Inflammatory macrophage treated with lipopolysaccharide for 4 hours (primary cell): ENCODE data around the gene AMFR.
A peak's percentile ranks its signal among the peaks of the same experiment; 100 is the strongest.
"Not testable (repeated sequence)": the region's sequence is repeated elsewhere in the genome, so short reads cannot be mapped to it uniquely, and the experiment has no call there.

Experiments used
- DNase-seq: peaks from one replicate; pipeline ENCODE4 v3.0.0-alpha.2; 2020

AMFR gene

DNA sequence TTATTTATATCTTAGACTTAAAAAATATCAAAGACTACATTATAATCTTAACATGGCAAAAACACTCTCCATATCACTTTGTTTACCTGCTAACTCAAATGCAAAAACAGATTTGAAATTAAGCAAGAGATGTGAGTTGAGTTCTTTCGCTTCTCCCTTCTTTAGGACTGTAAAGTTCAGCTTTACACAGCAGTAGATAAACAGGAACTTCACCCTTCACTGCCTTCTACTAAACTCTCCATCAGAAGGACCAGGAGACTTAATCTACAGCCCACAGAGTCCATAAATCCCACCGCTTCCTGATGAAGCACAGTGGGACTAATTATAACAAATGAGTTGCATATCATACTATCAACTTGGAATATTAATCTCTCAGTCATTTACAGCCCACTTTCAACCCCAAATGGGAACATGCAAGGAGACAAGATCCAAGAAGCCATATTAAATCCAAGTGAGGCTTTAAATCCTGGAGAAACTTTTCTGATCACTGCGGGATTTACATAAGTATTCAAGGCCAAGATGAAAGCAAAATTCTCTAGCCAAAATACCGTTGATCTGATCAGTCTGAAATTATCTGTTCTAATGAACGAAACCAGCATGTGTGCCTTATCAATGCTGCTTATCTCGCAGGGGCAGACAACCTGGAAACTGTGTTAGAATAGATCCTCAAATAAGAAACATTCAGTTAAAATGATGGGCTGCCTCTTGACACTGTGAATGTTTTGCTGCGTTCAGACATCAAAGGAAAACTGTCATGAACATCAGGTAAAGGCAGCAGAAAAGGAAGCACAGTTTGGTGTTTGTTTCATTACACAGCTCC lies 1.6 kb downstream of the AMFR start:
- DNase-seq, result peak; percentile 72

DNA sequence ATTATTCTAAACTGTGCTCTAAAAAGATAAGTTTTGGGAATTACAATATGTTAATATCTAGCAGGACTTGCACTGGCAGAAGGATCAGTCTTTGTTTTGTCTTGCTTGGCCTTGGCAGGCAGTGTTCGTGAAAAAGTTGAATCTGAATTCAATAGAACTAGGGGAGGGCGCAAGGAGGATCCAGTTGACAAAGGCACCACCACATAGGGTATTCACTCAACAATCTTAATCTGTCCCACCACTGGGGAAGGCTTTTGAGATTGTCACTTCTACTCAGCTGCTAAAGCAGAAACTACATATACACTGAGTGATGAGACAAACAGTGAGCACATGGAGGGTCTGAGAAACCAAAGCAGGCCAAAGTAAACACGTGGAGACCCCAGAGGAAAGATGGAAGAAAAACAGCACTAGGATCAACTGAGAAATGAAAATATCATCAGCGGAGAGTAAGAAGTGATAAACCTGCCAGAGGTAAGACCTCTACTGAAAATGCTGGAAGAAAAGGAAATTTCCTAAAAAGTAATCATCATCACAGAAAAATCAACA lies 2.4 kb downstream of the AMFR start:
- no peak for DNase-seq

DNA sequence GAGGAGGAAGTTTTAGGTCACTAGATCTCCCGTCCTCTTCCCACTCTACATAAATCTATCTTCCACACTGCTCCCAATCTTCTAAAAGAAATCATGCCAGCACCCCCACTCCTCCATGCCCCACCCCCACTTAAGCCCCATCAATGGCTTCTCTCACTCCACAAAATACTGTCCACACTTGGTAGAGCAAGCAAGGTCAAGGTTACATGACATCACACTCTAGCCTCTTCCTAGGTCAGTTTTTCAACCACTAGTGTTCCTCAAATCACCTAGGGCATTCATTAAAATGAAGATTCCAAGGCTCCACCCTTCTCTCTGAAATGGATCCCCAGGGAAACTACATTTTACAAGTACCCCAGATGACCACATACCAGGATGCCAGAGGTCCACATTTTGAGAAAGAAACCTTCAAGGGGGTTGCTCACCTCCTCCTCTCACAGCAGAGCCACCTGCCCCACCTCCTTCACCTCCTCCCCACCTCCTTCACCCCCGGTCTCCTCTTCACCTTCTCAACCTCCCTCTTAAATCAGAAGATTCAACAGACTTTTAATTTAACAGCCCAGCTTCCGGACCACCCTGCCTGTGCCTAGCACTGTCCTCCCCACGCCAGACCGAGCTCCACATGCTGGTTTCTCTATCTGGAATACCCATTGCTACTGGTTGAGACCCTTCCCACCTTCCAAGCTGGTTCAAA lies 3.2 kb downstream of the AMFR start:
- no peak for DNase-seq

- DNase-seq, result peak; percentile 63
Measured at GRCh38 chr16:56421313-56421712, 4.0 kb downstream of the AMFR start.

- no peak for DNase-seq
Measured at GRCh38 chr16:56420613-56421012, 4.7 kb downstream of the AMFR start.

DNA sequence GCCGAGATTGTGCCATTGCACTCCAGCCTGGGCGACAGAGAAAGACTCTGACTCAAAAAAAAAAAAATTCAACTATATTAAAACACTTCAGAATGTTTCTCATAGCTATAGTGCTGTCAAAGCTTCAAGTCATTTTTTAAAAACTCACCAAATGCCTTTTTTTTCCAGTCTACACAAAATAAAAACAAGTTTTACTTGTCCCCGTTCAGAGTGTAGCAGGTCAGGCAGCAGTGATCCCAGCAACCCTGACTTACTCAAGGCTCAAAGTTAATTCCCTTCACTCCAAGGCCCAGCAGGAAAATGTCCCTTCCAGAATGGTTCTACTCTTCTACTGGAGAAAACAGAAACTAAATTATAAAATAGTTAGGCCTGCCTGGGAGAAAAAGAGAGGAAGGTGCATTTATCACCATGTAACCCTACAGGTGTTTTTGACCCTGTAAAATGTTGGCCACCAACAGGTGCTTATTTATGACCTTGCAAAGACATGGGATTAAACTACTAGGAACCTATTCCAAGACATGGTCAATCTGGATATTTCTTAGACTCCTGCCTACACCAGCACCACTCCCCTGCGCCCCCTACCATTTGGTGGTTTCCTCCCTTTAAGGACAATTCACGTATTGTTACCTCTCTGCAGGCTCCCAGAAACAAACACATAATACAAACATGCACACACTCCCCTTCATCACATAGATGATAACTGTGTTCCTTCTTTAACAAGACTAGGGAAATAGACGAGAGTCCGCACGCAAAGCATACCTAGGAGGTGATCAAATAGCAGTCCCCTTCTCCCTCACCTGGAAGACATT lies 5.4 kb downstream of the AMFR start:
- DNase-seq, result no peak

DNA sequence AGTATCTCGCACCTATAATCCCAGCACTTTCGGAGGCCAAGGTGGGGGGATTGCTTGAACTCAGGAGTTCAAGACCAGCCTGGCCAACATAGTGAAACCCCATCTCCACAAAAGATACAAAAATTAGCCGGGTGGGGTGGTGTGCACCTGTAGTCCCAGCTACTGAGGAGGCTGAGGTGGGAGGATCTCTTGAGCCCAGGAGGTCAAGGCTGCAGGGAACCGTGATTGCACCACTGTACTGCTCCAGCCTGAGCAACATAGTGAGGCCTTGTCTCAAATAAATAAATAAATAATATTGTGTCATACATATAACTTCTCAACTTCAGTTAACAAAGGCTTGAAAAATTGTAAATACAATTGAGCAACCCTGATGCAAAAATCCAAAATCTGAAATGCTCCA lies 8.2 kb downstream of the AMFR start:
- no peak for DNase-seq

- DNase-seq, result peak; percentile 72
Measured at GRCh38 chr16:56415875-56416274, 9.5 kb downstream of the AMFR start.

- DNase-seq, result no peak
Measured at GRCh38 chr16:56414366-56414765, 11.0 kb downstream of the AMFR start.

- peak; percentile 45 for DNase-seq
Measured at GRCh38 chr16:56413381-56413780, 12.0 kb downstream of the AMFR start.

DNA sequence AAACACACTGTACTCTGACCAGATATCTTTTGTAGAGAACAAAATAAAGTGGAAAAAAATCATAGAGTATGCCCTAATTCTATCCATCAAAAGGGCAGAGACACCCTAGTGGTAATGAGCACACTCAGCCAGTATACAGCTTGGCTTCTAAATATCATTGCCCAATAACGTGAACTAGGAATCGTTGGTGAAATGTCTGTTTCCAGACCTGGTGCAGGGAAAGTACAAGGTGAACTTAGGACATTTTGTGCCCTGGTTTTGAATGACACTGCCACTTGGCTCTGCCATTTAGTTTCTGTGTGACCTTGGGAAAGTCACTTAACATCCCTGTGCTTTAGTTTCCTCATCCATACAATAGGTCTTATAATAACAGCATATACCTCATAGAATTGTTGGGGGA lies 13.7 kb downstream of the AMFR start:
- no peak for DNase-seq

DNA sequence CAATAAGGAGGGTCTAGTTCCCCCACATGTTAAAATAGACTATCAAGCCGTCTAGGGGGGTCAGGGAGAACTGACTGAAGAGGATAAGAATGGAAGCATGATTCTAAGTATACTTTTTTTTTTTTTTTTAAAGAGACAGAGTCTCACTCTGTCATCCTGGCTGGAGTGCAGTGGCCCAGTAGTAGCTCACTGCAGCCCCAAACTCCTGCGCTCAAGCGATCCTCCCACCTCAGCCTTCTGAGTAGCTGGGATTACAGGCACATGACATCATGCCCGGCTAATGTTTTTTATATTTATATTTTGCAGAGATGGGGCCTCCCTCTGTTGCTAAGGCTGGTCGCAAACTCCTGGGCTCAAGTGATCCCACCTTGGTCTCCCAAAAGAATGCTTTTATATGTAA lies 14.2 kb downstream of the AMFR start:
- DNase-seq, result no peak

- peak; percentile 67 for DNase-seq
Measured at GRCh38 chr16:56409195-56409594, 16.1 kb downstream of the AMFR start.

DNA sequence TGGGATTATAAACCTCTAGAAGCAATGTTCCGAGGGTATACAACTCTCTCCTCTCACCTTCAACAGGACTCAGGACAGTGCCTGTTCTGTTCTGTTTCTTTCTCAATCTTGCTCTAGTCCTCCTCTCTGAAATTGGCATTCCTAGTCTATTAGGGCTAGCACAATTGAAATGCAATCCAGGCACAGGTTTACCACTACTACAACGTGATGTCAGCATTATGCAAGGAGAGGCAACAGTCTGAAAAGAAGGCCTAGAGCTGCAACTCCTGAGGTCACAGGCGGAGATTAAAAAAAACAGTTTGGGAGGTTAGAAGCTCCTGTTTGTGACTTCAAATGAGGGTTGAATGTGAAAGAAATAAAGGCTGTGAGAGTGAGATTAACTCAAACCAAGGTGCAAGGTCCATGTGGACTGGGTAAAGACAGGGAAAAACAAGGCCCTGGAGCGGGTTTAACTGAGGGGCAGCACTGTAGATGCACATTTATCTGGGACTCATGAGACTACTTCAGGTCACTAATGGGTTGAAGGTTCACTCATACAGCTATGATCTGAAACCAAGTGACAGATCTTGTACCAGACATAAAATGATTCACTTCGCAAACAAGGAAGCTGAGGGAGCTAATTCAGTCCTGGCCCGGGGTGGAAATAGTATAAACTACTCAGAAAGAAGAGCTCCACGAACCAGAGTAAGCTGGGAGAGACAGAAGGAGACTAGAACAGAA lies 16.8 kb downstream of the AMFR start:
- peak; percentile 35 for DNase-seq

GRCh38 chr16:56405977-56406672 lies 19.2 kb downstream of the AMFR start:
- DNase-seq, result no peak

GRCh38 chr16:56401482-56401881 lies 23.9 kb downstream of the AMFR start:
- DNase-seq, result no peak

DNA sequence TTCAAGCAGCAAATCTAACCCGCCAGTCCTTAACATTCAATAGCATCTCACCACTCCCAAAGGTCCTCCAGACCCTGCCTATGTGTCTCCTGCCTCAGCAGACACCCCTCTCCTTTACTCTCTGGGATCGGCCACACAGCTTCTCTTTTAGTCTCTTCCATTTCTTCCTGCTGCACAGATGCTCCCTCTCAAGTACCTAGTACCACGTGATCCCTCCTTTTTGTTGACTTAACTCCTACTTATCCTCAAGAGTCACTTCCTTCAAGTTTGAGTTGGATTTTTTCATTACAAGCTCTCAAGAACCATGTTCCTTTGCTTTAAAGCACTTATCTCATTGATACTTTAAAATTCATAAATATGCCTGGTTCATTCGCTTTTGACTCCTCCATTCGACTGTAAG lies 24.9 kb downstream of the AMFR start:
- DNase-seq, result no peak

DNA sequence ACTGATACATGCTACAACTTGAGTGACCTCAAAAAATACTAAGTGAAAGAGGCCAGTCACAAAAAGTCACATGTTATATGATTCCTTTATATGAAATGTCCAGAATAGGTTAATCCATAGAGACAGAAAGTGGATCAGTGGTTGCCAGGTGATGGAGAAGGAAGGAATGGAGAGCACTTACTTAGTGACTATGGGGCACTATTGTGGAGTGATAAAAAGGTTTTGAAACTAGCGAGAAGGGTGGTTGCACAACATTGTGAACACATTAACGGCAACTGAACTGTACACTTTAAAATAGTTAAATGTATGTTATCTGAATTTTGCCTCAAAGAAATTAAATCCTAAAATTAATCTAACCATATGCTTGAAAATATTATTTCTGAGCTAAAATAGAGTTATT lies 25.9 kb downstream of the AMFR start:
- DNase-seq, result no peak

GRCh38 chr16:56399047-56399446 lies 26.3 kb downstream of the AMFR start:
- no peak for DNase-seq

DNA sequence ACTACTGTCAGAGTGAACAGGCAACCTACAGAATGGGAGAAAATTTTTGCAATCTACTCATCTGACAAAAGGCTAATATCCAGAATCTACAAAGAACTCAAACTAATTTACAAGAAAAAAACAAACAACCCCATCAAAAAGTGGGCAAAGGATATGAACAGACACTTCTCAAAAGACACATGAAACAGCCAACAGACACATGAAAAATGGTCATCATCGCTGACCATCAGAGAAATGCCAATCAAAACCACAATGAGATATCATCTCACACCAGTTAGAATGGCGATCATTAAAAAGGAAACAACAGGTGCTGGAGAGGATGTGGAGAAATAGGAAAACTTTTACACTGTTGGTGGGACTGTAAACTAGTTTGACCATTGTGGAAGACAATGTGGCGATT lies 28.6 kb downstream of the AMFR start:
- DNase-seq, result not testable (repeated sequence)

DNA sequence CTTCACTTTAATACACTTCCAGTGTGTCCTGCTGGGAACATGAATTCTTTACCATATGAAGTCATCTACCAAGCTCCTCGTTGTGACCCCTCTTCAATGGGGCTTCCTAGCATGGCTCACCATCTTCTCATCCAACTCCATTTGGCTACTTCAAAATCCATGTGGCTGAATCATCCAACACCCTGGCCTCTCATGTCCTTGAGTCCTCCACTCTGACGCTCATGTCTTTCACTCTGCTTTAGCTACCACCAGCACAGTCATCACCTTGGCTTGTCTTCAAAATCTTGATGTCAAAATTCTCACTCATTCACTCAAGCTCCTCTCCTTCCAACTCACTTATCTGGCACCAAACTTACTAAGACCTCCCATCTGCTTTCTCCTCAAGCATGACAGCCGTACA lies 35.8 kb downstream of the AMFR start:
- DNase-seq, result no peak

DNA sequence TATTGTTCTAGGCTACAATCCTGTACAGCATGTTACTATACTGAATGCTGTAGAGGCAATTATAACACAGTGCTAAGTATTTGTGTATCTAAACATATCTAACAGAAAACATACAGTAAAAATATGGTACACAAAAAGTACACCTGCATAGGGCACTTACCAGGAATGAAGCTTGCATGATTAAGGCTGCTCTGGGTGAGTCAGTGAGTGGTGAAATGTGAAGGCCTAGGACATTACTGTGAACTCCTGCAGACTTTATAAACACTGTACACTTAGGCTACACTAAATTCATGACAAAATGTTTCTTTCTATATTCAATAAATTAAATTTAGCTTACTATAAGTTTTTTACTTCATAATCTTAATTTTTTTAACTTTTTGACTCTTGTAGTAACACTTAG lies 37.1 kb downstream of the AMFR start:
- no peak for DNase-seq
